Smooth muscle cell (in vitro differentiated cells): Measurements from ENCODE around the gene IZUMO4. TPM values are rescaled to one million over a fixed set of nuclear protein-coding genes. Genes with fewer than 3 reads are reported as not detected.
"Not testable (repeated sequence)": the region's sequence is repeated elsewhere in the genome, so short reads cannot be mapped to it uniquely, and the experiment has no call there.

Experiments used
- DNase-seq: peaks from one replicate; lab custom pipeline; 2025; ENCODE audit not compliant: unreplicated experiment; lab: John Stamatoyannopoulos, UW
- H2AFZ ChIP-seq: fragments of 200-600 bp; sonication (generic); 2 replicates; pipeline ENCODE4 v1.6.0; 2016; ENCODE audit warnings: antibody characterized with exemption, low read depth, mild to moderate bottlenecking
- H3F3A ChIP-seq: fragments of 200-600 bp; sonication (generic); 2 replicates; pipeline ENCODE4 v1.6.0; 2017; ENCODE audit warnings: antibody characterized with exemption, low read depth
- H3K27ac ChIP-seq: fragments of 200-600 bp; sonication (generic); 2 replicates; pipeline ENCODE4 v1.5.1; 2016; ENCODE audit warnings: low read depth, mild to moderate bottlenecking
- H3K27me3 ChIP-seq: fragments of 200-600 bp; sonication (generic); 2 replicates; pipeline ENCODE4 v1.6.1; 2016; ENCODE audit warnings: low read depth, mild to moderate bottlenecking
- H3K36me3 ChIP-seq: fragments of 200-600 bp; sonication (generic); 2 replicates; pipeline ENCODE4 v1.5.1; 2016; ENCODE audit warnings: low read depth
- H3K4me1 ChIP-seq: fragments of 200-600 bp; sonication (generic); 2 replicates; pipeline ENCODE4 v1.5.1; 2016; ENCODE audit warnings: low read depth
- H3K4me2 ChIP-seq: fragments of 200-600 bp; sonication (generic); 2 replicates; pipeline ENCODE4 v1.6.0; 2016; ENCODE audit warnings: mild to moderate bottlenecking
- H3K4me3 ChIP-seq: fragments of 200-600 bp; sonication (generic); 2 replicates; pipeline ENCODE4 v1.5.1; 2016; ENCODE audit warnings: mild to moderate bottlenecking
- H3K79me2 ChIP-seq: fragments of 200-600 bp; sonication (generic); 2 replicates; pipeline ENCODE4 v1.6.0; 2016; ENCODE audit warnings: low read depth, mild to moderate bottlenecking
- H3K9ac ChIP-seq: fragments of 200-600 bp; sonication (generic); 2 replicates; pipeline ENCODE4 v1.6.0; 2016; ENCODE audit warnings: low read depth
- H3K9me3 ChIP-seq: fragments of 200-600 bp; sonication (generic); replicated peaks from 2 replicates; pipeline ENCODE4 v1.5.1; 2016; ENCODE audit warnings: low read depth
- H4K20me1 ChIP-seq: fragments of 200-600 bp; sonication (generic); 2 replicates; pipeline ENCODE4 v1.6.0; 2016; ENCODE audit warnings: low read depth
- CTCF ChIP-seq: fragments of 200-600 bp; sonication (generic); IDR thresholded peaks from 2 replicates; pipeline ENCODE4 v1.5.1; 2017; ENCODE audit warnings: borderline replicate concordance, mild to moderate bottlenecking, antibody characterized with exemption; ENCODE audit not compliant: insufficient read depth, poor library complexity, severe bottlenecking
- WGBS: methylation state at CpG from one replicate; pipeline ENCODE4 v1.1.7; 2016; ENCODE audit warnings: low lambda C conversion rate; 5-methylcytosine and 5-hydroxymethylcytosine counted together
- polyA plus RNA-seq: library from polyadenylated mRNA; unstranded; fragments of >200 nt; fragmentation: Nextera tagmentation; extraction: Ambion mirVana; gene quantifications from 2 replicates; pipeline ENCODE4 v1.2.1, GENCODE V29; 2016
- total RNA-seq: library from RNA; depleted of rRNA; stranded (reverse); fragments of >200 nt; gene quantifications from 2 replicates; pipeline ENCODE4 v1.2.3, GENCODE V29; 2014

The IZUMO4 gene
- total and polyA plus RNA-seq, 2 experiments from 2014 or later = 0.48 to 1.6 TPM

- TF ChIP-seq CTCF = no peak
- Histone ChIP-seq H3K9me3 (no peaks in the 10 kb centered on the region), H3K27me3 (no peaks in the 10 kb centered on the region), H3K79me2 (peaks cover 31% of the 10 kb centered on the region), H4K20me1 (peaks cover 67% of the 10 kb centered on the region), H3K9ac (no peak overlapping the region), H3K4me3 (no peak overlapping the region), H3K4me2 (no peak overlapping the region), H2AFZ (no peak overlapping the region), H3K4me1 (peaks cover 3% of the 10 kb centered on the region), H3F3A (no peaks in the 10 kb centered on the region), H3K27ac (no peak overlapping the region), H3K36me3 (no peaks in the 10 kb centered on the region)
- no peak for DNase-seq
- 86% methylated on average over 28 of the region's 28 CpGs for WGBS
Observed at GRCh38 chr19:2084993-2085720, 11.6 kb upstream of the IZUMO4 start.

DNA sequence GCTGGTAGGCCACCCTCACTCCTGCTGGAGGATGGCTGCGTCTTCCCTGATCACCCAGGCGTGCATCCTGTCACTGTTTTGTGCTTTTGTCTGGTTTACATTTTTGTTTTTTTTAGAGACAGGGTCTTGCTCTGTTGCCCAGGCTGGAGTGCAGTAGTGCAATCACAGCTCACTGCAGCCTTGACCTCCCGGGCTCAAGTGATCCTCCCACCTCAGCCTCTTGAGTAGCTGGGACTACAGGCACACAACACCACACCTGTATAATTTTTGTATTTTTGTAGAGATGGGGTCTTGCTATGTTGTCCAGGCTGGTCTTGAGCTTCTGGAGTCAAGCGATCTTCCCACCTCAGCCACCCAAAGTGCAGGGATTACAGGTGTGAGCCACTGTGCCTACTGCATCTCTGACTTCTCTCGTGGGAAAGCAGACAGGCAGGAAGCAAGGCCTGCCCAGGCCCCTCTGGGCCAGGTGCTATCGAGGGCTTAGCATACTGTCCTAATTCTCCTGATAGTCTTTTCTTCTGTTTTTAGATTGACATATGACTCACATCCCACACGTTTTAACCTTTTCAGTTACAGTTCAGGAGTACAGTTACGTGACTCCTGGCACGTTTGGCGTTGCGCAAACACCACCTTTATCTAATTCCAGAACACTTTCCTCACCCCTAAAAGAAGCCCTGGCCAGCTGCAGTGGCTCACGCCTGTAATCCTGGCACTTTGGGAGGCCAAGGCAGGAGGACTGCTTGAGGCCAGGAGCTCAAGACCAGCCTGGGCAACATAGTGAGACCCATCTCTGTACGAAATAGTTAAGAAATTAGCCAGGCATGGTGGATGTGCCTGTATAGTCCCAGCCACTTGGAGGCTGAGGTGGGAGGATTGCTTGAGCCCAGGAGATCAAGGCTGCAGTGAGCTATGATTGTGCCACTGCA, 9.8 kb upstream of the IZUMO4 start:
- not testable (repeated sequence) for H3F3A ChIP-seq, H3K9ac ChIP-seq, H3K4me2 ChIP-seq, H3K4me3 ChIP-seq, H3K9me3 ChIP-seq, H3K27me3 ChIP-seq, DNase-seq, H3K4me1 ChIP-seq, H3K27ac ChIP-seq, H3K36me3 ChIP-seq, H2AFZ ChIP-seq
- H4K20me1 ChIP-seq = peaks cover 65% of the 10 kb centered on the region
- peaks cover 46% of the 10 kb centered on the region for H3K79me2 ChIP-seq
- WGBS = 86% methylated on average over 13 of the region's 13 CpGs

DNA sequence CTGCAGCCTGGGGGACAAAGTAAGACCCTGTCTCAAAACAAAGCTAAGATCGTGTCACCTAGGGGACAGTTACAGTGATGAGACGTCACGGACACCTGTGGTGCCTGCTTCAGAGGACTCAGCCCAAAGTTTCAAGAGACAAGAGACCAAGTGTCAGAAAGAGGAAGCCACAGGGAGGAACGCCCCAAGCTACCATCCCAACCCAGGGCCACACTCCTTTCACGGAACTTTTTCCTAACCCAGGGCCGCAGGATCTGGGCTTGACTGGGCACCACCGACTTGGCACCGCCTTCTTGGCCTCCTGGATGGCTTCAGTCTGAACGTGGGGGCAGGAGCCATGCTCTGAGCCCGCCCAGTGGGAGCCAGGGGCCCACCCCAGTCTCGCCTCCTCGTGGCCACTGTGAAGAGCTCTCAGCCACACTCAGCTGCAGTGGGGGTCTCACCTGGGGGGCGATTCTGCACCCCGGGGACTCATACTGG, 9.1 kb upstream of the IZUMO4 start:
- H3K79me2 ChIP-seq = peaks cover 48% of the 10 kb centered on the region
- H3K9ac ChIP-seq = no peak overlapping the region

More for the DNA sequence above, 9.1 kb upstream of the IZUMO4 start:
- peaks cover 3% of the 10 kb centered on the region for H3K4me1 ChIP-seq
- DNase-seq = no peak
- H3K4me3 ChIP-seq = no peak overlapping the region
- no peaks in the 10 kb centered on the region for H3K36me3 ChIP-seq
- no peak overlapping the region for H3K4me2 ChIP-seq
- H3K27me3 ChIP-seq = no peaks in the 10 kb centered on the region
- TF ChIP-seq CTCF = no peak
- peaks cover 58% of the 10 kb centered on the region for H4K20me1 ChIP-seq
- H2AFZ ChIP-seq = no peak overlapping the region
- H3K27ac ChIP-seq = no peak overlapping the region
- WGBS = 96% methylated on average over 14 of the region's 14 CpGs
- H3K9me3 ChIP-seq = no peaks in the 10 kb centered on the region
- H3F3A ChIP-seq = no peaks in the 10 kb centered on the region
